Caki2 (cell line): ENCODE results near the gene DOCK1. TPM values are rescaled to one million over a fixed set of nuclear protein-coding genes. Genes with fewer than 3 reads are reported as not detected.

Experiments
- DNase-seq: peaks from one replicate; pipeline ENCODE4 v3.0.0-alpha.2; 2015; ENCODE audit warnings: low read depth
- in situ Hi-C: cut with HindIII; loops from 2 replicates; pipeline ENCODE4 v1.10.0; 2016; ENCODE audit warnings: low sequenced_read_pairs, low pct_unique_long_range_greater_than_20kb, mixed read lengths
- total RNA-seq: library from RNA; depleted of rRNA; stranded (reverse); fragments of >200 nt; shearing (Covaris generic); gene quantifications from 2 replicates; pipeline ENCODE4 v1.2.3, GENCODE V29; 2014; ENCODE audit warnings: low replicate concordance

The DOCK1 gene
- total RNA-seq, 1 experiment from 2014 or later, result 17.1 TPM

DNA sequence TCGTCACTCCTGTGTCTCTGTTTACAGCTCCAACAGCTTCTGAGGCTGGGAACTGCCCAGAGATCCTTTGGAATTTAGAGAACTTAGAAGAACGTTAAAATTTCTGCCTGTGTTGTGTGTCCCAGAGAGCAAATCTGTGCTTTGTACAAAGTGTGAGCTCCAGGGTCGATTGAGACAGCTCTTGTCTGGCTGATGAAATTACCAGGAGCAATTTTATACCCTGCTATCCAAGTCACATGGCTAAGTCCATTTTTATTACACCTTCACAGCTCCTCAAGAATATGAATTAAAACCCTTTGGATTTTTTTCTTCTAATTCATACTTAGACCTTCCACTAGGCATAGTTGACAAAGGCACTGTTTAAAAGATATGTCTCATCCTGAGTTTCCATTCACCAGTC, 337.7 kb downstream of the DOCK1 start:
- in situ Hi-C loops, result no loop called here
- DNase-seq, result no peak

DNA sequence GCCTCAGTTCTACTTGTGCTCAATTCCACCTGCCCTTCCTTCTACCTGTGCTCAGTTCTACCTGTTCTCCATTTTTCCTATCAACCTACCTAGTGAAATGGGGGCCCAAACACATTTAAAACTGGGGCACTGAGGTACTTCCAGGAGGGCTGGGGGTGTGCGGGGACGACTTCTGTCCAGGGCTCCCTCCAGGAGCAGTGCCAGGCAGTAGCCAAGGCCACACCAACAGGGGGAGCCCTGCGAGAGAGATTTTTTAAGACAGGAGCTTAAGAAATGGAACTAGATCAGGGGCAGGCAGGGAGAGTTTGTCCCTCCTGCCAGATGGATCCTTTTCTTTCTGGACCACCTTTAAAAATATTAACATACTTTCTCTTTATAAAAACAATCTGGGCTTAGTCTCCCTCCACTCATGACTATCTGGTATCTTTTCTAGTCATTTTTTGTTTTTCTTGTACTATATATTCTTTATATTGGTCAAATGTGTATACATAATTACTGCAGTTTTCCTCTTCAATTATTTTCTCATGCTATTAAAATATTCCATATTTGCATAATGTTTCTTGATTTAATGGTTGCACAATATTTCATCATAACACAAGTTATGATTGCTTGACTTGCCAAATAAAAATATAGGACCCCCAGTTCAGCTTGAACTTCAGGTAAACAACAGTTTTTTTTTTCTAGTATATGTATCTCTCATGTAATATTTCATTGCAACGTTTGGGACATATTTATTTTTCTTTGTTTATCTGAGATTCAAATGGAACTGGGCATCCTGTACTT, 338.5 kb downstream of the DOCK1 start:
- in situ Hi-C loops, result no loop called here
- DNase-seq, result peak; percentile 33

DNA sequence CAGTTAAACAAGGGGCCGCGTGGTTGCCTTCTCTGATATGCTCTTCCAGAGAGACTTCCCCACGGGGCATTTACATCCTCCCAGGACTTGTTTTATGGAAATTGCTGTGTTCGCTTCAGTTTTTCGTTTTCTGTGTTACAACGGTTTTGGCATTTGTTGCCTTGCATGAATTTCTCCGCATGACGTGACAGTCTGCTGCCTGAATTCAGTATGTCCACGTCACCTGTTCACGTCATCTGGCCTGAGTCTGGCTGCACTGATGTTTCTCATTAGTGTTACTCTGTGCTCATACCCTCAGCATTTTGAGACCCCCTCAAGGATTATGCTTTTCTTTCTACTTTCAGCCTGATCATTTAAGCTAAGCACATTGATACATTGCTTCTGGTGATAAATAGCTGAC, 340.2 kb downstream of the DOCK1 start:
- in situ Hi-C loops, result no loop called here
- DNase-seq, result no peak

DNA sequence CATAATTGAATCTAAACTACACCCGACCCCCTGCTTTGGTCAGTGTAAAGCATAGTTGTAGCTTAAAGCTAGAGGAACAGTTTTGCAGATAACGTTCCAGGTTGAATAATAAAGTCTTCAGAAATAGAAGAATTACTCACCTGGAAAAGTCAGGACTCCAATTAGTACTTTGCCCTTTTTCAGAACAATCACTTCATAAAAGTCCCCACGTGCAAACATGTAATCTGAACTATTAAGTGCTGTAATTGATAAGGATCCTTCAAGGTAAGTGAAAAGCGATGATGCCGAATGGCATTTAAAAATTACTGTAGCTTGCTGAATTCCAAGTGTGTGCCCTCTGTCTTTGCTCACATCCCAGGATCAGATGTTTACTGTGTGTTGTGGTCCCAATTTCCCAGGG, 344.8 kb downstream of the DOCK1 start:
- DNase-seq, result no peak
- in situ Hi-C loops, result no loop called here

DNA sequence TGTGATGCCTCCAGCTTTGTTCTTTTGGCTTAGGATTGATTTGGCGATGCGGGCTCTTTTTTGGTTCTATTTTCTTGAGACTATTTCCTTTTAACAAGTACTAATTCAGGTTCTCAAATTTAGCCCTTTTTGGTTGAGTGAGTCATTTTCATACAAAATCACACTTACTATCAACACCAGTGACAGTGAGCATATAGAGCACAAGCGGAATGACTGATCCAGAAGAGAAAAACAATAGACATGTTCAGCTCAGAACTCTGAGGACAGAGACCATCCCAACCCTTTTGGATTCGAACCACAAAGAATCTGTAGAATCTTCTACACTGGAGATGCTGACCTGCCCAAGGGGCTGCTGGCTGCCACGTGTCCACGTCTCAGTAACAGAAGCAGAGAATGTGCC, 347.6 kb downstream of the DOCK1 start:
- DNase-seq, result no peak

DNA sequence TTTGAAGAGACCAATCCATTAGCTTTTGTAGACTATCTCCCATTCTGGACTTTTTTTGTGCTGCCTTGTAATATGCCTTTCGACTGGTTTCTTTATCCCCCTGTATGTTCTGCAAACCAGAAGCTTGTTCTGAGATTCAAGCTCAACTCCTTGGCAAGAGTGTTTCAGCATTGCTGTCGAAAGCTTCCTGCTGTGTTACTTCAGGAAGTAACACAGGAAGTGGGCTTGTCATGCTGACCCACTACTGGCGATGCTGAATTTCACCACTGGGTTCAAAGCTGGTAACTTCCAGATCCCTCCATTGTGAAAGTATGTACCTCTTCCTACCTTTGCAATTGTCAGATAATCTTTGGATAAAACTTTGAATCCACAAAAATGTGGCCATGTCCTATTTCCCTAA, 349.0 kb downstream of the DOCK1 start:
- no peak for DNase-seq
- in situ Hi-C loops, result no loop called here

More for the DNA sequence above, 347.6 kb downstream of the DOCK1 start:
- in situ Hi-C loops, result no loop called here

DNA sequence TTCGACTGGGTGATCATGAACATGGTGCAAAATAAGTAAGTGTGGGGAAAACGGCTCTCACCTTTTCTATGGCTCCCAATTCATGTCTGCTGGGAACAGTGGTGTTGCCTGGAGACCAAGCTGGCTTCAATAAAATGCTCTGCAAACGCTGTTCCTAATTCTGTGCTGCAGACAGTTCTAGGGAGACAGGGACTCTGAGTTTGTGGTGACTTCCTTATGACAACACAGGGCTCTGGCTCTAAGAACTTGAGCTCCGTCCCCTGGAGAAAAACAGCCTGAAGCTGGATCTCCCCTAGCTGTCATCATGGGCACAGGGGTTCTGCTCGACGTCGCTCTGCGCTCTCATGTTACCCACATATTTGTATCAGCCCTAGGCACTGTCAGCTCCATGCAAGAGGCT, 352.2 kb downstream of the DOCK1 start:
- in situ Hi-C loops, result no loop called here
- DNase-seq, result no peak

DNA sequence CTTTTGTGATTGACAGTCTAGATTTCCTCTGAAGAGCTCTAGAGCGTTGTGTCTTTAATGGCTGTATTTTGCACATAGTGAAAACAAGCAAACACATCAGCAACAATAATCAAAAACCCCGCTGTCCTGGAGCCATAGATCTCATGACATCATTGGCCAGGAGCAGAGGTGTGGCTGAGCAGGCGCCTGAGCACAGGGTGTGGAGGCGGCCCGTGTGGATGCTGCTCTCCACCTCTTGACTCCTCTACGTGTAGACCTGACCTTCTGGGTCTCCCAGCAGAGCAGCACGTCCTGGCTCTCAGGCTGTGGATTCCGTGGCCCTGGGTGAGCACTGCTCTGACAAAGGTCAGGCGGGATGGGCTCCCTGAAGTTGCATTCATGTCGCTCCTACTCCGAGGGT, 354.1 kb downstream of the DOCK1 start:
- in situ Hi-C loops, result no loop called here
- DNase-seq, result no peak

DNA sequence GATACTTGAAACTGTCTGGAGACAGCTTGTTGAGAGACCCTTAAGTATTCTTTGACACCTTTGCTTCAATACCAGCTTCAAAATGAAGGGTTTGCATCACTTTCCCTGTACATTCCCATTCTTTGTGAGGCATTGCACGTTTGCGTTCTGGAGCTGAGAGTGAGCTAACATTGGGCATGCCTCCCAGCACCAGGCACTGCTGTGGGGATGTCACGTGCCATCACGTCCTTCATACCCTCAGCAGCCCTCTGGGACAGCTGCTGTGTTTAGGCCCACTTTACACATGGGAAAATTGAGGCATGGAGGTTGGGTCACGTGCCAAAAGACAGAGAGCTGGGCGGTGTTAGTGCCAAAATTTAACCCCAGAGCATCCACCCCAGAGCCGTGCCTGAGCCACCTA, 357.4 kb downstream of the DOCK1 start:
- DNase-seq, result no peak
- in situ Hi-C loops, result no loop called here

DNA sequence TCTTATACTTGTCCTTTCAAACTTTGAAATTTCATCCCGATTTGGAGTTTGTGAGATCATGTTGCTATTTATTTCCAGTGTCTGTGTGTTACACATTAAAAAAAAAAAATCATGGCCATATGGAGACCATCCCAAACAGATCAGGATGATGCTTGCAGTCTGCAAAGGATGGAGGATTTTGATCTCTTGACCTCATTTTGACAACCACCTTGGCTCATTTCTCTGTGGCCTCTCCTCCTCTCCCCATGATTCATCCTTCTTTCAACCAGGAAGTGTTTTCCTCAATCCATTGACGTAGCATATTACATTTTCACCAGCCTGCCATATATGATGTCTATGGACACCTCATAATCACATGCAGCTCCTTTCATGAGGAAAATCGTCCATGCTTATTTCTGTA, 360.1 kb downstream of the DOCK1 start:
- in situ Hi-C loops, result no loop called here
- DNase-seq, result no peak

DNA sequence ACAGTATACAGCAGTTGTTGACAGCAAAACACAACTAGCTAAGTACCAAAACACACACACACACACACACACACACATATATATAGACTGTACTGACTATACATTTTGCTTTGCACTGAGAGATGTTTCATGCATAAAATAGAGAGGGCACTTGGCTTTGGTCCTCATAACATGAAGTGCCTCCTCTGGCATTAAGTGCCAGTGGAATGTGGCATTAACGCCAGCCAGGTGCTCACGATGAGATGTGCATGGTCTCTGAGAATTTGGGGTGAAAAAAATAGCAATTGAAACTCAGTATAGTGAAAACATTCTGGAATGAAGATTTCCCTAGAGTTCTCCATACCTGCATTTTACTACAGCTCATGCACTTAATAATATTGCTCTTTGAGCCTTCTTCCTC, 361.2 kb downstream of the DOCK1 start:
- in situ Hi-C loops, result no loop called here
- DNase-seq, result no peak

DNA sequence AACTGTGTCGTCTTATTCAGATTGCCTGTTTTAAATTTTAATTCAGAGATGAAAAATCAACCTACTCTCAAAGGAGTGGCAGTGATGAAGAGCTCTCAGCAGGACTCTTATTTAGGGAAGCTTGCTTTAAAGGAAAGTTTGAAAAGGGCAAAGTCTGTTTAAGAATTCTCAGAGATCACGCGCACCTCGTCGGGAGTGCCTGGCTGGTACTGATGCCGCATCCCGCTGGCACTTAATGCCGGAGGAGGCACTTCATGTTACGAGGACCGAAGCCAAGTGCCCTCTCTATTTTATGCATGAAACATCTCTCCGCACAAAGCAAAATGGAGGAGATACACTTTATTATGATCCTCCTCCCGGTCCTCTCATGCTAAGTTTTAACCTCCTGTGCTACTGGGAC, 362.2 kb downstream of the DOCK1 start:
- in situ Hi-C loops, result no loop called here
- no peak for DNase-seq

DNA sequence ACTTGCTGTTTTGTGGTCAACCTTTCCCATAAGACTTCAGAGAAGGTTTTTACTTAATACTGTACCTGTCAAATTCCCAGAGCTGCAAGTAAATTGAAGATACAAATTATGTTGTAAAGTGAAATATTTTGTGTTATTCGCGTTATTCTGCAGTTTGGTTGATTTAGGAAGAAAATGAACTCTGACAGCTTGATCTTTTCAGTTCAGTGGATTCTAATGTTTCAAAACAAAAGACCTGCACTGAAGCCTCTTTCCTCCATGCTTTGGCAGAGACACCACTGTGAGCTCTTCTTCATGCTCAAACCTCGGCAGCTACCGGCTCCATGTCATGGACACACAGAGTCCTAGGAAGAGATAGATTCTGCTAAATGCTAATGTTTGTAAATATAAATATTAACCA, 366.8 kb downstream of the DOCK1 start:
- in situ Hi-C loops, result no loop called here
- DNase-seq, result no peak

DNA sequence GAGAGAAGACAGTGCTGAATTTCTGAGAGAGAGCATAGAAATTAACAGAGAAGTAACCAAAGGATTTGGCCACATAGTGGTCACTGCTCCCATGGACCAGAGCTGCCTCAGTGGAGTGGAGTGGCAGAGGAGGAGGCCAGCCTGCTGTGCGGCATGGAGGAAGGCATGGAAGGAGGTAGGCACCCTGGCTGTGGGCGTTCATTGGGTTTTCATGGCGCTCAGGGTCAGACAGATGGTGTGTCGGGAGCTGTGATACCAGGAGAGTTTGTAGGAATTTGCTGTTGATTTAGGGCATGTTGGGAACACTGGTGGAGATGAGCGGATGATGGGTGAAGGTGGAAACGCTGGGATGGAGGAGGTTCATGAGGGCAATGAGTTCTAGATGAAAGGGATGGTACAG, 370.0 kb downstream of the DOCK1 start:
- DNase-seq, result no peak
- in situ Hi-C loops, result no loop called here

DNA sequence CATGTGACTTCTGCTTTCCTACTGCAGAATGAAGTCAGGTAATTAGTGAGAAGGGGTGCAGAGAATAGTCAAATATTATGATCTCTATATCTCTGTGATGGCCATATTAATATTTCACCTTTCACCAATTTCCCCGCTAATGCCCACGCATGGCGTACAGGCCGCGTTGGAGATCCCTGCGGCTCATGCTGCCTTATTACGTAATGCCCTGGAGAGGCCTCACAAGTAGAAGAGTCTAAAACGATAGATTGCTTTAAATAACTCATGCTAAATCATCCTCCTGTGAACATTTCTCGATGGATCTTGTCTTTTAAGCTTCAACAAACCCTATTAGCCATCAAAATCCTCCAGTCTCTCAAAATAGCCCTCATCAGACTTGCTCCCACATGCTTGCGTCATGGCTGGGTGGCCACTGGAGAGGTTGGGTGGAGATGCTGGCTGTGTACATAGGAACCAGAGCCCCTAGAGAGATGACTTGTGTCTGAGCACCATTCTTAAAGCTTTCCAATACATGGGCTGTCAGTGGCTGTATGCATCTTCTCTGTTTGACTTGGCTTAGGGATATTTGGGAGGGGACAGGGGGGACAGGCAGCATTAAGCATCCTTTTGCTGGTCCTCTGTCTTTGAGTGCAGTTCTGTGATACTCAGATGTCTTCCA, 370.7 kb downstream of the DOCK1 start:
- DNase-seq, result peak; percentile 25
- in situ Hi-C loops, result no loop called here

DNA sequence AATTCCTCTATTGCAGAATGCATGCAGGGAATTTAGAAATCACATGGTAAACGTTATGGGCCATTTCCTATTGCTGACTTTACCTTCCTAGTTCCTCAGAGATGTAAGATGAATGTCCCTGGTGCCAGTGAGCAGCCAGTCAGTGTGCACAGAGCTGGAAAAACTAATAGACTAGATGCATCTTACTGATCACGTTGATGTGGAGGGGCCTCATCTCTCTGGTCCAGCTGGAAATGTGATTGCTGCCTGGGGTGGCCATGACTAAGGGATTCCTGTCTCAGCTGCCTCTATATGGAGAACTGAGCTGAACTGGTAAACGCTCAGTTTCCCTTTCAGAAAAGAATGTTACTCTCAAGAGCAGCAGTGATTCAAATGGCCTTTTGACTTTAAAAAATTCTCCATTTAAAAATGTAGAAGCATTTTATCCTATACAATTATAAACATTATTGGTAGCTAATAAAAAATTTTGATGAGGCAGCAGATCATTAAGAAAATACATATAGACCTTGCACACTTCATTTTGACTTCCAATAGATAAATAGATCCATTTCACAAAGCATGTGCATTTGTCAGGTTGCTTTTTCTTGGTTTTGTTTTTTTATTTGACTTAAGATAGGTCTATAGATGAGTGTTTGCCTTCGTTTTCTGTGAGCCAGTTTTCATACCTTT, 371.7 kb downstream of the DOCK1 start:
- in situ Hi-C loops, result no loop called here
- DNase-seq, result peak; percentile 76

DNA sequence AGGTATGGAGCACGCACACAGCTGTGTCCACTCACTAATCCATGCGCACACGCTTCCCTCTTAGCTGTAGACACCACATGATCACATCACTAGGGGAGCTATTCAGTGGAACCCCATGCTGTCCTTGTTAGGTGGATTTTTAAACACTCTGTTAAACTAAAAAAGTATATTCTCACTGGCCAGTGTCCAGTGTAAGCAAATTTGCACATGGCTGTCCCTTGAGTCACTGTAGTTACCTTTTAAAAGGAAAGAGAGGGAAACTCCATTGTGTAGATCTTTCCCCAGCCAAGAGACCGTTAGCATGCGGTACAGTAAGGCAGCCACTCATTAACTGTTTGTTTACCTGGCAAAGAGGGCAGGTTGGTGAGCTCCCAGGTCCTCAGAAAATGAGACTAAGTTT, 372.8 kb downstream of the DOCK1 start:
- in situ Hi-C loops, result no loop called here
- DNase-seq, result peak; percentile 96

DNA sequence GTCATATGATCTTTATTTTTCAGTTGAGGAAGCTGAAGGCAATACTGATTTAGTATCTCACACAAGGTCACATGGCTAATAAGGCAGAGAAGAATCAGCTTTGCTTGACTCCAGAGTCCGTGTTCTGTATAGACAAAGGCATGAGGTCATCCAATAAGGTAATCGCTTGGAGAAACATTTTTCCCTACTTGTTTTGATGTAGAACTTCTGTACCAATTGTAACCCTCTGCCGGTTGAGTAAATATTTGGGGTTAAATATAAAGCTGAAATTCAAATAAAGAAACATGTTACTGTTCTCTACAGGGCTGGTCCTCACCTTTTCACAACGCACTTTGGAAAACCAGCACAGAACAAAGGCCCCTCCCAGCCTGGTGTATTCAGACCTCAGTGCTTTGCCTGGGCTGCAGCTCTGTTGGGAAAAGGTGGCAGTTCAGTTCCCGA, 374.1 kb downstream of the DOCK1 start:
- in situ Hi-C loops, result no loop called here
- DNase-seq, result peak; percentile 75

DNA sequence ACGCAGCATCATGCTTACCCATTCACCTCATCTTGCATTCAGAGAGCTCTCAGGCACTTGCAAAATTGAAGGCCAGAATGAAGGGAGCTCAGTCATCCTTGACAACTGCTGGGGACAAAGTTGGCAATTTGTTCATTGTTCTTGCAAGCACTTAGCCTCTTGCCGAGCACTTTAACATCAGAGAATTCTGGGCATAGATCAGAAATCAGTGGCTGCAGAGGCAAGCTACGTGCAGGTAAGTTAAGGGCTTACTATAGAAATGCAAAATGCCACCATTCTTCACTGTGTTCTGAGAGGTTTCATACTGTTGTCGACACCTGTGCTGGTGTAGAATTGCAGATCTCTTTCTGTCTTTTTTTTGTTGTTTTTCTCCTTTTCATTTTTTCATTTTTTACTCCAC, 375.2 kb downstream of the DOCK1 start:
- in situ Hi-C loops, result no loop called here
- no peak for DNase-seq
